GM18907 (cell line): Measurements from ENCODE around the gene ELAC2.
"Not testable (repeated sequence)": the region's sequence is repeated elsewhere in the genome, so short reads cannot be mapped to it uniquely, and the experiment has no call there.

ENCODE experiments used
- ATAC-seq: cut with Tn5 transposase; IDR thresholded peaks from one replicate; pipeline ENCODE4 v1.9.1; 2021; ENCODE audit warnings: mild to moderate bottlenecking, moderate library complexity; ENCODE audit not compliant: unreplicated experiment

The ELAC2 gene

GRCh38 chr17:12993631-12994030 lies 24.2 kb downstream of the ELAC2 start:
- ATAC-seq: no peak

DNA sequence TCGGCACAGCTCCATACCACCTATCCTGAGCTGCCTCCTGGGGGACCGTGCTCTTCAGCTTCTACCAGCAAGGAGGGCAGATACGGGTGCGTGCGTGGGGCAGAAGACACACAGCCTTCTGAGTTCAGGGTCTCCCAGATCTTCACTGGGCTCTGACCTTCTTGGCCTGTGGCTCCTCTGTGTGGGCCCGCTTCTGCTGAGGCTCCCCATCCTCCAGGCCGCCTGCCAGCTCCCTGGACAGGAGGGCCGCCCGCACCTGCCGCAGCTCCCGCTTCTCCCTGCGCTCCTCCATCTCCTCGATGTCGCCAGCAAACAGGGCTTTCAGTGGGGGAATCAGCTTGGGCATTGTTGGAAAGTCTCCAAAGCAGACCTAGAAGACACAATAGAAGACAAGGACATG lies 25.2 kb downstream of the ELAC2 start:
- ATAC-seq: no peak

GRCh38 chr17:12990926-12991325 lies 26.9 kb downstream of the ELAC2 start:
- ATAC-seq: no peak

DNA sequence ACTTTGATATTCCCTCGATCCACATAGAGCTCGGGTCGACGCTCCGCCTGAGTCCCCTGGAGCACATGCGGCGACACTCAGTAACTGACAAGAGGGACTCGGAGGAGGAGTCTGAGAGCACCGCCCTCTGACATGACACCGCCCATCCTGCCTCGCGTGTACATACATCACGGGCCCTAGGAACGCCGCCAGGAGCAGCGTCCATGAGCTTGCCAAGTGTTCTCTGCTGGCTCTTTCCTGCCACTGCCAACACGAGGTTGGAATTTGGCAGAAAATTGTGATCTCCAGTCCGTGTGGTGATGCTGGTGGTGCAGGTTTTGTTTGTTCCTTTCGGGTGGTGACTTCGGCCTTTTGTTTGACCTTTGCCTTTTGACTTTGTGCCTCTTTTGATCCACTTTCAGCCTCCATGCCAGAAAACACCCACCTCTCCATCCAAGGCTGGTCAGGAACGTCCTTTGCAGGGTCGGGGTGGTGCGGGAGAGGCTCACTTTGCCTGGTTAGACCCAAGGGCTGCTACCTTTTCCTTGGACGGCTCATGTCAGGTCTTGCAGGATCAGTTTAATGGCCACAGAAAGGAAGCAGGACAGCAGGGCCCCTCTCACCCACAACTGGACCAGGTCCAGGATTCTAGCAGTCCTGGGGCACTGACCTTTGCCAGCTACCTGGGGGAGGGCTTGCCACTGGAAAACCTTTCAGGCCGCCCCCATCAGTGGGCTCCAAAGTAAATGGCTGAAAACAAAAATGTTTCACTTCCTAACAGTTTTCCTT lies 27.6 kb downstream of the ELAC2 start:
- ATAC-seq: no peak

GRCh38 chr17:12987120-12987519 lies 30.7 kb downstream of the ELAC2 start:
- ATAC-seq: no peak

GRCh38 chr17:12985431-12986293 lies 32.2 kb downstream of the ELAC2 start:
- ATAC-seq: no peak

- no peak for ATAC-seq
These were observed 33.6 kb downstream of the ELAC2 start for GRCh38 chr17:12983991-12984884.

GRCh38 chr17:12982224-12982623 lies 35.6 kb downstream of the ELAC2 start:
- no peak for ATAC-seq

DNA sequence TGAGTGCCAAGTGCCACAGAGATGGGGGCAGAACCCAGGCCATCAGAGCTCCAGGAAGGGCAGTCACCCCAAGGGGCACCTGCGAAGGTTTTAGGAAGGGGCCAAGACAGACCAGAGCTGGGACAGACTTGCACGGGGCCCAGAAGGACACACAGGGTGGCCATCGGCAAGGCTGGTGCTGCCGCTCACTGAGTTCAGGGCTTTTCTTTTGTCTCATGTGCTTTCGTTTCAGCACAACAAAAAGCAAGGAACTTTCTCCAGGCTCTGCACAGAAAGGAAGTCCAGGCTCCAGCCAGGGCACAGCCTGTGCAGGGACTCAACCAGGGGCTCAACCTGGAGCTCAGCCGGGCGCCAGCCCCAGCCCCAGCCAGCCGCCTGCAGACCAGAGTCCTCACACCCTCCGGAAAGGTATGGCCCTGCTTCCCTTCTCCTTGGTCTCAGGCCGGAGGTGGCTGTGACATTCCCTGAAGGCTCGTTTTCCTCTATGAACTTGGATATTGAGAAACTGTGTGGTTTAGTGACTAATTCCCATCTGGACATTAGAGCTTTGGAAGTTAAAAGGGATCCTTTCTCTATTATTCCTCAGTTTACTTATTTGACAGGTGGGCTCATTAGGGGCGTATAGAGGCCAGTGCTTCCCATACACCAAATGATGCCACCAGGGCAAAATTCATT lies 37.9 kb downstream of the ELAC2 start:
- no peak for ATAC-seq

- no peak for ATAC-seq
These were observed 38.6 kb downstream of the ELAC2 start for GRCh38 chr17:12979246-12979645.

DNA sequence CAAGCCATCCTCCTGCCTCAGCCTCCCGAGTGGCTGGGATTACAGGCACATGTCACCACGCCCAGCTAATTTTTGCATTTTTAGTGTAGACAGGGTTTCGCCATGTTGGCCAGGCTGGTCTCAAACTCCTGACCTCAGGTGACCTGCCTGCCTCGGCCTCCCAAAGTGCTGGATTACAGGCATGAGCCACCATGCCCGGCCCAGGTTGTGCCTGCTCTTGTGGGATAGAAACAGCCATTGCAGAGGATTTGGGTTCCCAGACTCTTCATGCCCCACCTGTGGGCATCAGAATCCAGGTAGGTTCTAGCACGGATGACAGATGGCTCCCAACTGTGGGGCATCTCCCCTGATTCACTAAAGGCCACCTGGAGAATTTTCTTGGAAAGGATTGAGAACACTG lies 39.0 kb downstream of the ELAC2 start:
- not testable (repeated sequence) for ATAC-seq

- no peak for ATAC-seq
These were observed 40.6 kb downstream of the ELAC2 start for GRCh38 chr17:12977008-12977751.

- ATAC-seq: no peak
These were observed 43.8 kb downstream of the ELAC2 start for GRCh38 chr17:12974005-12974531.

GRCh38 chr17:12973496-12974004 lies 44.3 kb downstream of the ELAC2 start:
- ATAC-seq: no peak

DNA sequence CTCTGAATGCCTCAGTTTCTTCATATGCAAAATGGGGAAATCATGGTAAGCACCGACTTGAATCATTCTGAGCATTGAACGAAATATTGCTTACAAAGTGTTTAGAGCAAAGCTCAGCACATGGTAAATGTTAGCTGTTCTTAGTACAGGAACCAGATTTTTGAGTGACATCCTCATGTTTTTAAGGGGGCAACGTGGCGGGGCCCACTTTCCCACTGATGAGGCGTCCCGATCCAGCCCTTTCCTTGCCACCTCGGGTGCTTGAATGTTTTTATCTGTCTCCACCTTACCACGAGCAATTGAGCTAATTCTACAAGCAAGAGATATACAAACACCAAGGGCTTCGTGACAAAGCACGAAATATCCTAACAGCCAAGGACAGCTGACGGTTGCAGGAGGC lies 49.9 kb downstream of the ELAC2 start:
- no peak for ATAC-seq

DNA sequence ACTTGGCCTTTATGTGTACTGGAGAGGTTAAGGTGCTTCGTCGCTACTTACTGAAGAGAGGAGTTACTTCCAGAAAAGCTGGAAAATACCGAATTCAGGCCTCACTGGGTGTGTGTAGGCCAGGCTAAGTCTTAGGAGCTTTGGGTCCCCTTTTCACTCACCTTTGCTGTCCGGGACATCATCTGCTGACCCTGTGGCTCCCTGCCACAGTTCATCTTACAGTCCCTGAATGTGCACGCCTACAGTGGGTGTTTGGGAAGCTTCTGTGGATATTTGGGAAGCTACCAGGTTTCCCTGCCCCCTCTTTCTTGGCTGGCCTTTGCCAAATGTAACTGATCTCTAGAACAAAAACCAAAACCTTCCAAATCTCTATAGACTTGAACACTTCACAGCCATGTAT lies 51.4 kb downstream of the ELAC2 start:
- no peak for ATAC-seq

DNA sequence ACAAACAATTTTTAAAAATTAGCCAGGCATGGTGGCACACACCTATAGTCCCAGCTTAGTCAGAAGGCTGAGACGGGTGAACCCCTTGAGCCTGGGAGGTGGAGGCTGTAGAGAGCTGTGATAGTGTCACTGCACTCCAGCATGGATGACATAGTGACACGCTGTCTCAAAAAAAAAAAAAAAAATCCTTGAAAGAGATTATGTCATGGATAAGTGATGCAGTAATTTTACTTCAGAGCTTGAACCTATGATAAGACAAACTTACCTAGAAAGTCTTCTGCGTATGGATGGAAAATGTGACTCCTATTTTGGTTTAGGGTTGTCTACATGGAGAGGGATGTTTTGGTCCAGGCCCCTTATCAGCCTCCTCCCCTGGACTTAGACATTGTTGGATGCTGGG lies 51.8 kb downstream of the ELAC2 start:
- ATAC-seq: no peak

DNA sequence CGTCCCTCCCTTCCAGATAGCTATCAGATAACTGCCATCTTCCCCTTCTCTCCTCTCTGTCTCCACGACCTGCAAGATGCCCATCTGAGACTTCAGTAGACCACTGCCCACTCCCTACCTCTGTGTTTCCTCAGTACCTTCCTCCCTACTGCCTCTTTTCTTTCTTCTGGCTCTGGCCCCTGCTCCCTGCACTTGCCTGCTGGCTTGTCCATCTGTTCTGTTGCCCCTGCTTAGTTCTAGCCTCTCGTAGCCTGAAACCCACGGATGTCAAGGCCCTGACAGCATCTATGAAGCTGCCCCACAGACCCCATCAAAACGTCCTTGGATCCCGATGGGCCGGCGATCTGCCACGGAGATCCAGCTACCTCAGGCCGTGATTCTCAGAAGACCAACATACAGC lies 53.0 kb downstream of the ELAC2 start:
- no peak for ATAC-seq

DNA sequence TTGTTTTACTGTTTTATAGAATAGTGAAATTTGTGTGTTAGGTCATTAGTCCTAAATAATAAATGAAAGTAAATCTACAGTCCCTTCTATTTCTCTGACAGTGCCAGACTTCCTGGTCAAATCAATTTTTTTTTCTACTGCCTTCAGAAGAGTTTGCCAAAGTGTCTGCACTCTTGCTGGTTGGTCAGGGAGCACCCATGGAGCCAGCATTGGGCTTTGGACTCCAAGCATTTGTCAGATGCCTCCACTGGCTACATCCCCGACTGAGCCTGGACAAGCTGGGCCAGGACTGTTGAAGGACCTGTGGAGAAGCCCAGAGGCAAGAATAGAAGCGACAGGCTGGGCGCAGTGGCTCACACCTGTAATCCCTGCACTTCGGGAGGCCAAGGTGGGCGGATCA lies 53.7 kb downstream of the ELAC2 start:
- ATAC-seq: no peak
